AG04450 (cell line): ENCODE results near the gene ZNF699. TPM values are rescaled to one million over a fixed set of nuclear protein-coding genes. Genes with fewer than 3 reads are reported as not detected.

Source experiments
- CTCF ChIA-PET: fragments of 300-600, 350-600 bp; formaldehyde crosslinking; extraction: SDS; loops from one replicate; lab custom pipeline; 2022; ENCODE audit warnings: antibody characterized with exemption, inconsistent platforms; lab: Charles Lee
- POLR2A ChIA-PET: fragments of 350-600 bp; formaldehyde crosslinking; extraction: SDS; loops from one replicate; lab custom pipeline; 2021; ENCODE audit warnings: antibody characterized with exemption, inconsistent platforms; lab: Yijun Ruan, JAX
- DNase-seq: peaks from one replicate; pipeline ENCODE4 v3.0.0-alpha.2; 2011; ENCODE audit warnings: low read depth, low spot score
- H3K27ac ChIP-seq: one replicate; pipeline ENCODE4 v1.5.1; 2012; ENCODE audit warnings: low read depth, low read length, control low read depth
- H3K27me3 ChIP-seq: one replicate; pipeline ENCODE4 v1.6.0; 2012; ENCODE audit warnings: low read length; ENCODE audit not compliant: control insufficient read depth, insufficient read depth
- H3K4me3 ChIP-seq: 2 replicates; pipeline ENCODE4 v1.5.1; 2011; ENCODE audit warnings: mild to moderate bottlenecking, low read depth, low read length, control low read depth
- H3K9me3 ChIP-seq: 2 replicates; pipeline ENCODE4 v1.5.1; 2012; ENCODE audit warnings: low read length; ENCODE audit not compliant: control insufficient read depth, insufficient read depth
- polyA plus RNA-seq: library from polyadenylated mRNA; depleted of rRNA; stranded (reverse); fragments of >200 nt; gene quantifications from 2 replicates; pipeline ENCODE4 v1.2.3, GENCODE V29; 2011
- TF ChIP-seq, protein P1 (sequence below): IDR thresholded peaks from 2 replicates; pipeline ENCODE4 v1.5.1; 2011; ENCODE audit warnings: low read depth, low read length, control low read depth, inconsistent platforms

Gene ZNF699
- polyA plus RNA-seq, 1 experiment, result 3.2 TPM

DNA sequence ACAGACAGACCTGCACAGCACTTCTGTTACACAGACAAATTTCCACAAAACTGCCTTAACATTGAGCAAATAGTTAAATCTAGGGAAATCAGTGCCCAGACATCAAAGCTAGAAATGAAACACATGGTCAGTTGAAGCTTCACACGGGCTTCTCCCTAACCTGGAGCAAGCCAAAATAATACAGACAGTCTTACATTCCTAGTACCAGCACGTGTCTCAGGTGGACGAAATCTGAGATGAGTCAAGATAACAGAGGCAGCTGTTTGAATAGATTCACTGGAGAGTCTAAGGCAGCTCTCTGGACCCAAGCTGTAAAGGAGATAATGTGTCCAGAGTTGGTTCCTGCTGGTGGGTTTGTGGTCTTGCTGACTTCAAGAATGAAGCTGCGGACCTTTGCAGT lies 4.1 kb upstream of the ZNF699 start:
- TF ChIP-seq, protein P1, sequence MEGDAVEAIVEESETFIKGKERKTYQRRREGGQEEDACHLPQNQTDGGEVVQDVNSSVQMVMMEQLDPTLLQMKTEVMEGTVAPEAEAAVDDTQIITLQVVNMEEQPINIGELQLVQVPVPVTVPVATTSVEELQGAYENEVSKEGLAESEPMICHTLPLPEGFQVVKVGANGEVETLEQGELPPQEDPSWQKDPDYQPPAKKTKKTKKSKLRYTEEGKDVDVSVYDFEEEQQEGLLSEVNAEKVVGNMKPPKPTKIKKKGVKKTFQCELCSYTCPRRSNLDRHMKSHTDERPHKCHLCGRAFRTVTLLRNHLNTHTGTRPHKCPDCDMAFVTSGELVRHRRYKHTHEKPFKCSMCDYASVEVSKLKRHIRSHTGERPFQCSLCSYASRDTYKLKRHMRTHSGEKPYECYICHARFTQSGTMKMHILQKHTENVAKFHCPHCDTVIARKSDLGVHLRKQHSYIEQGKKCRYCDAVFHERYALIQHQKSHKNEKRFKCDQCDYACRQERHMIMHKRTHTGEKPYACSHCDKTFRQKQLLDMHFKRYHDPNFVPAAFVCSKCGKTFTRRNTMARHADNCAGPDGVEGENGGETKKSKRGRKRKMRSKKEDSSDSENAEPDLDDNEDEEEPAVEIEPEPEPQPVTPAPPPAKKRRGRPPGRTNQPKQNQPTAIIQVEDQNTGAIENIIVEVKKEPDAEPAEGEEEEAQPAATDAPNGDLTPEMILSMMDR, result no peak
- peaks cover 10% of the 10 kb centered on the region for H3K9me3 ChIP-seq
- POLR2A ChIA-PET, result no interaction called here
- CTCF ChIA-PET, result no interaction called here
- H3K27ac ChIP-seq, result no peak overlapping the region
- H3K27me3 ChIP-seq, result no peaks in the 10 kb centered on the region
- H3K4me3 ChIP-seq, result no peak overlapping the region
- DNase-seq, result no peak

DNA sequence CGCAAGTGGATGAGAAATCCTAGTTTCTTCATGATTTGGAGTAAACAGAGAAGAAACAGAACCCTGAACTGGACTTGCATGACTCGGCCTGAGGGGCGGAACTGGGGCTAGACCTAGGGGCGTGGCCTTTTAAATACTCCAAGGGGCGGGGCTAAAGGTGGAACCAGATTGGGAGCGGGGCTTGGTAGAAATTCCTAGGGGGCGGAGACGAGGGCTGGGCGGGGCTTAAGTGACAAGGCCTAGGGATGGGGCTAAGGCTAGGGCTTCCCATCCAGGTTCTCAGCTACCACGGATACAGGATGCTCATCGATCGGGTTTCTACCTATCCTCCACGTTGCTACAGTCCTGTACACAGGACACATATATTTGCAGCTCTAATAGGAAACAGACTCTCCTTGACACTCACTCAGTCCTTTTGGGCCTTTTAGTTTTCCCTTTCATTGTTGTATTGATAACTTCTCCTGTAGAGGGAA lies 372 bp upstream of the ZNF699 start:
- Histone ChIP-seq H3K27me3 (no peaks in the 10 kb centered on the region), H3K4me3 (peak overlapping the region; percentile 93), H3K9me3 (peaks cover 19% of the 10 kb centered on the region), H3K27ac (peak overlapping the region; percentile 89)
- no peak for DNase-seq
- CTCF ChIA-PET, result interaction anchor here (1.0 kb wide), 1 partner anchor 14 kb away, joined by 3 read pairs; the partner anchor contains the start of gene ZNF559
- POLR2A ChIA-PET, result interaction anchor here (0.6 to 1.5 kb wide), 2 partner anchors 14 to 1407 kb away, joined by 3 to 4 read pairs; partner anchors contain the start of gene ZNF559
- TF ChIP-seq, protein P1, result no peak

DNA sequence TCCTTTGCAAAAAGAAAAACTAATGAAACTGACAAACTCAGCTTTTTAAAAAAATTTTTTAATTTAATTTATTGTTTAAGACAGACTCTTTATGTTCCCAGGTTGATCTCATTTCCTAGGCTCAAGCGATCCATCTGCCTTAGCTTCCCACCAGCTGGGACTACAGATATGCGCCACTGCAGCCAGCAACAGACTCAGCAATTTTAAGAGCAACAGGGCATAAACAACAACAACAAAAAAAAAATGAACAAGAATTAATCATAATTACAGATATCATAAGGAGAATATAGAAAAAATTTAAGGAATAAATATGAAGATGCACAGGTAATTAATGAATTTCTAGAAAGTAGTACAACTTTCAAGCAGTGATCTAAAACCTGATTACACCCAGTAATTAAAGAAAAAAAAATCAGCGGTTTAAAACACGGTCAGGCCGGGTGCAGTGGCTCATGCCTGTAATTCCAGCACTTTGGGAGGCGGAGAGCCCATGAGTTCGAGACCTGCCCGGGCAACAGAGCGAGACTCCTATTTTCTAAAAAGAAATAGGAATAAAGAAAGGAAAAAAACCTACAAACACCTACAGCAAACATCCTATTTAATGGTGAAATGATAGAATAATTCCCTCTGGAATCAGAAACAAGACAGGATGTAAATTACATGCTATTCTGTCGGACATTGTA lies 1.4 kb downstream of the ZNF699 start:
- Histone ChIP-seq H3K4me3 (peak overlapping the region; percentile 93), H3K27me3 (no peaks in the 10 kb centered on the region), H3K9me3 (peaks cover 30% of the 10 kb centered on the region), H3K27ac (no peak overlapping the region)
- POLR2A ChIA-PET, result interaction anchor here (0.6 kb wide), 1 partner anchor 20 kb away, joined by 4 read pairs; no protein-coding TSS in a partner anchor
- CTCF ChIA-PET, result interaction anchor here (1.2 kb wide), 1 partner anchor 16 kb away, joined by 3 read pairs; the partner anchor contains the start of gene ZNF559
- DNase-seq, result no peak
- TF ChIP-seq, protein P1, result no peak

DNA sequence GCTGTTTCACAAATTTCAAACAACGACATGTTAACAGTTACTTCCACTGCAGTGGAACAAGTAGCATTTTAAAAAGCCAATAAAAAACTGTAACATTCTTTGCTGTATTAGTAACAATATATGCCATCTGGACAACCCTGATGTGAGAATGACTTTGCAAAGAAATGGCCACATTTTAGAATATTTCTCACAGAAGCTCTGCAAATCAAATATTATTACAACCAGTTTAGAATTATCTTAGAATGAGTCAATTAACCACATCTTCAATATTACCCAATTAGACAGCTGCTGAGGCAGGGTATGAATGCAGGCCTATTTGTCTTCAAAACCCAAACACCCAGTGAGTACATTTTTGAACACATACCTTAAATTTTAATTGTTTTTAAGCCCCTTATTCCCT lies 3.2 kb downstream of the ZNF699 start:
- CTCF ChIA-PET, result no interaction called here
- DNase-seq, result peak; percentile 23
- TF ChIP-seq, protein P1, result no peak

DNA sequence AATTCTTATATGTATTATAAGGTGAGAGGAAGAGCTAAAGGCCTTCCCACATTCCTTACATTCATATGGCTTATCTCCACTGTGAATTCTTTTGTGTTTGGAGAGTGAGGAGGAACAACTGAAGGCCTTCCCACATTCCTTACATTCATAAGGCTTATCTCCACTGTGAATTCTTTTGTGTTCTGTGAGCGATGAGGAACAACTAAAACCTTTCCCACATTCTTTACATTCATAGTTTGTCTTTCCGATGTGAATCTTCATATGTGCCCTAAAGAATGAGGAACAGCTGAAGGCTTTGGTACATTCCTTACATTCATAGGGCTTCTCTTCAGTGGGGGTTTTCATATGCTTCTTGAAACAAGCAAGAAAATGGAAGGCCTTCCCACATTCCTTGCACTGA lies 13.3 kb downstream of the ZNF699 start:
- ChIA-PET CTCF (no interaction called here), POLR2A (no interaction called here)
- no peaks in the 10 kb centered on the region for H3K27me3 ChIP-seq
- no peak for DNase-seq
- TF ChIP-seq, protein P1, result no peak
- peaks cover 47% of the 10 kb centered on the region for H3K9me3 ChIP-seq
- H3K27ac ChIP-seq, result no peak overlapping the region
- no peak overlapping the region for H3K4me3 ChIP-seq

More for the DNA sequence above, 3.2 kb downstream of the ZNF699 start:
- Histone ChIP-seq H3K27ac (peak overlapping the region; percentile 76), H3K9me3 (peaks cover 31% of the 10 kb centered on the region), H3K27me3 (no peaks in the 10 kb centered on the region), H3K4me3 (no peak overlapping the region)
- POLR2A ChIA-PET, result no interaction called here
